Measurements from ENCODE around the gene FARS2. TPM values are rescaled to one million over a fixed set of nuclear protein-coding genes. Genes with fewer than 3 reads are reported as not detected.

FARS2 gene
- polyA plus RNA-seq, 1 donor from 2014 or later = 11.9 TPM

DNA sequence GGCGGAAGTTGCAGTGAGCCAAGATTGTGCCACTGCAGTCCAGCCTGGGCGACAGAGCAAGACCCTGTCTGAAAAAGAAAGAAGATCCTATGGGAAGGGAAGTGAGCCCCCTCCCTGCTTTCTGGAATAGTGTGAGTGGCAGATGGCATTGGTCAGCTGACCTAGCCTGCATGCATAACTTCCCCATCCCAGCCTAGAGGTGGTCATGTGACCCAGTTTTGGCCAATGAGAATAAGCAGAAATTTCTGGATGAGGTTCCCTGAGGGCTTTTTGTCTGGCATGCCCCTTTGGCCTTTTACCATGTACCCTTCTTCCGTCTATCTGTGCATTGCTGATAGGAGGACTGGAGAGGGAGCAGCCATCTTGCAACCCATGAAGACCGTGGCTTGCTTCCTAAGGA is 476.1 kb downstream of the FARS2 start:
- no peak for TF ChIP-seq REST (IDR thresholded peaks at IDR 0.05; ENCODE audit: borderline replicate concordance)
- TF ChIP-seq, protein P1, sequence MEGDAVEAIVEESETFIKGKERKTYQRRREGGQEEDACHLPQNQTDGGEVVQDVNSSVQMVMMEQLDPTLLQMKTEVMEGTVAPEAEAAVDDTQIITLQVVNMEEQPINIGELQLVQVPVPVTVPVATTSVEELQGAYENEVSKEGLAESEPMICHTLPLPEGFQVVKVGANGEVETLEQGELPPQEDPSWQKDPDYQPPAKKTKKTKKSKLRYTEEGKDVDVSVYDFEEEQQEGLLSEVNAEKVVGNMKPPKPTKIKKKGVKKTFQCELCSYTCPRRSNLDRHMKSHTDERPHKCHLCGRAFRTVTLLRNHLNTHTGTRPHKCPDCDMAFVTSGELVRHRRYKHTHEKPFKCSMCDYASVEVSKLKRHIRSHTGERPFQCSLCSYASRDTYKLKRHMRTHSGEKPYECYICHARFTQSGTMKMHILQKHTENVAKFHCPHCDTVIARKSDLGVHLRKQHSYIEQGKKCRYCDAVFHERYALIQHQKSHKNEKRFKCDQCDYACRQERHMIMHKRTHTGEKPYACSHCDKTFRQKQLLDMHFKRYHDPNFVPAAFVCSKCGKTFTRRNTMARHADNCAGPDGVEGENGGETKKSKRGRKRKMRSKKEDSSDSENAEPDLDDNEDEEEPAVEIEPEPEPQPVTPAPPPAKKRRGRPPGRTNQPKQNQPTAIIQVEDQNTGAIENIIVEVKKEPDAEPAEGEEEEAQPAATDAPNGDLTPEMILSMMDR (IDR thresholded peaks at IDR 0.05; ENCODE audit: poor library complexity, severe bottlenecking) = no peak
- TF ChIP-seq EZH2 (IDR thresholded peaks at IDR 0.05; ENCODE audit: borderline replicate concordance, insufficient read depth, low read length, poor library complexity, severe bottlenecking) = no peak
- TF ChIP-seq TAF1 (IDR thresholded peaks at IDR 0.05; ENCODE audit: low read depth) = no peak
- no peak for TF ChIP-seq SMC3 (conservative IDR thresholded peaks at IDR 0.05; ENCODE audit: poor library complexity)
- no peak for TF ChIP-seq POLR2AphosphoS5 (IDR thresholded peaks at IDR 0.05)
- no peak for TF ChIP-seq EP300 (conservative IDR thresholded peaks at IDR 0.05; ENCODE audit: poor library complexity, severe bottlenecking)
- TF ChIP-seq RAD21 (conservative IDR thresholded peaks at IDR 0.05) = no peak
- TF ChIP-seq MXI1 (conservative IDR thresholded peaks at IDR 0.05; ENCODE audit: poor library complexity, severe bottlenecking) = no peak
- no peaks in the 10 kb centered on the region for H4K20me1 ChIP-seq (ENCODE audit: insufficient read depth)
- no peak overlapping the region for H3K9ac ChIP-seq (ENCODE audit: low read length)
- no peaks in the 10 kb centered on the region for H3K9me3 ChIP-seq (ENCODE audit: low read length)
- no peaks in the 10 kb centered on the region for H3K27me3 ChIP-seq (ENCODE audit: insufficient read depth, low read depth, low read length)
- no peaks in the 10 kb centered on the region for H3K9me2 ChIP-seq (ENCODE audit: insufficient read depth, low read length)
- no peaks in the 10 kb centered on the region for H3K79me2 ChIP-seq (replicated peaks; ENCODE audit: insufficient read depth, low read length)
- no peak overlapping the region for H3K4me3 ChIP-seq (ENCODE audit: low read length)
- no peak overlapping the region for H2AFZ ChIP-seq (ENCODE audit: low read depth, low read length)
- no peaks in the 10 kb centered on the region for H3F3A ChIP-seq (ENCODE audit: insufficient read depth, low read length, poor library complexity, severe bottlenecking)
- H3K36me3 ChIP-seq (ENCODE audit: insufficient read depth, low read length) = no peaks in the 10 kb centered on the region
- no peak overlapping the region for H3K27ac ChIP-seq (ENCODE audit: low read length)
- H3K4me2 ChIP-seq (ENCODE audit: low read length) = no peak overlapping the region

DNA sequence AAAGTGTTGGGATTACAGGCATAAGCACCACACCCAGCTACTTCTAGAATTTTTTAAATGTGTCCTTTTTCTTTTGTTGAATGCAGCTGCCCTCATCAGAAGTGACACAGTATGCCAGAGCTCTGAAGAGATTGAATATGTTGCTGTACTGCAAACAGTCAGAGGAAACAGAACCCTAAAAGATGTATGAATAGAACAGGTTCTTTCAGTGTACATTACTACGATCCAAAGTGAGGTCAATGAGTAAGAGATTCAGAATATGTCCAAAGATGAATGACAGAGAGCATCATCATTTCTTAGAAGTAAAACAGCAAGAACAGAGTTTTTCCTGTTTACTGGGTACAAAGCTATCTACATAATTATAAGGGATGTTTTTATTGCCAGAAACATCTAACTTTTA is 476.9 kb downstream of the FARS2 start:
- Histone ChIP-seq H4K20me1 (ENCODE audit: insufficient read depth) (no peaks in the 10 kb centered on the region), H3K9me2 (ENCODE audit: insufficient read depth, low read length) (no peaks in the 10 kb centered on the region), H3K4me3 (ENCODE audit: low read length) (no peak overlapping the region), H3K9me3 (ENCODE audit: low read length) (no peaks in the 10 kb centered on the region), H3K27ac (ENCODE audit: low read length) (no peak overlapping the region), H2AFZ (ENCODE audit: low read depth, low read length) (no peak overlapping the region), H3K79me2 (replicated peaks; ENCODE audit: insufficient read depth, low read length) (no peaks in the 10 kb centered on the region), H3K4me2 (ENCODE audit: low read length) (no peak overlapping the region), H3K36me3 (ENCODE audit: insufficient read depth, low read length) (no peaks in the 10 kb centered on the region), H3K27me3 (ENCODE audit: insufficient read depth, low read depth, low read length) (no peaks in the 10 kb centered on the region), H3F3A (ENCODE audit: insufficient read depth, low read length, poor library complexity, severe bottlenecking) (no peaks in the 10 kb centered on the region), H3K9ac (ENCODE audit: low read length) (no peak overlapping the region)
- no peak for TF ChIP-seq MXI1 (conservative IDR thresholded peaks at IDR 0.05; ENCODE audit: poor library complexity, severe bottlenecking)
- TF ChIP-seq SMC3 (conservative IDR thresholded peaks at IDR 0.05; ENCODE audit: poor library complexity) = no peak
- no peak for TF ChIP-seq EP300 (conservative IDR thresholded peaks at IDR 0.05; ENCODE audit: poor library complexity, severe bottlenecking)
- TF ChIP-seq TAF1 (IDR thresholded peaks at IDR 0.05; ENCODE audit: low read depth) = no peak
- TF ChIP-seq POLR2AphosphoS5 (IDR thresholded peaks at IDR 0.05) = no peak
- TF ChIP-seq REST (IDR thresholded peaks at IDR 0.05; ENCODE audit: borderline replicate concordance) = no peak
- TF ChIP-seq, protein P1 (IDR thresholded peaks at IDR 0.05; ENCODE audit: poor library complexity, severe bottlenecking) = no peak
- no peak for TF ChIP-seq EZH2 (IDR thresholded peaks at IDR 0.05; ENCODE audit: borderline replicate concordance, insufficient read depth, low read length, poor library complexity, severe bottlenecking)
- no peak for TF ChIP-seq RAD21 (conservative IDR thresholded peaks at IDR 0.05)
